GM10266 (cell line): ENCODE measurements around the gene RPL39L.

Experiments
- DNase-seq: peaks from one replicate; pipeline ENCODE4 v3.0.0; 2012; ENCODE audit errors: extremely low spot score
- TF ChIP-seq, protein P1 (sequence below): IDR thresholded peaks from 2 replicates; pipeline ENCODE4 v1.5.1; 2012; ENCODE audit warnings: mild to moderate bottlenecking, low read depth; ENCODE audit not compliant: control insufficient read depth, insufficient read depth; ENCODE audit errors: missing control alignments

The RPL39L gene

DNA sequence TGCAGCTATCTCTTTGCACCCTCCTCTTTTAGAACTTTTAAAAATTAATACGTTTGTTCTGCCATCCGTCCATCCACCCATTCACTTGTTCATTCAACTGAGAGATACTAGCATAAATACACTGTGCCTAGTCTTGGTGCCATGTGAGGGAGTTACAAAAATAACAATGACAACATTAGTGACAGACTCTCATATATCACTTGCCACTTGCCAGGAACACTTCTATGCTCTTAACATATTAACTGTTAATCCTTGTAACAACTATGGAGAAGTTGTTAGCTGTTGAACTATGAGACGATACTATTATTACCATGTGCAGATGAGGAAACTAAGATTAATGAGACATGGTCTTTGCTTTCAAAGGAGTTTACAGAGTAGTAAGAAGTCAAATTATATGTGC lies 33.6 kb downstream of the RPL39L start:
- DNase-seq = no peak
- TF ChIP-seq, protein P1, sequence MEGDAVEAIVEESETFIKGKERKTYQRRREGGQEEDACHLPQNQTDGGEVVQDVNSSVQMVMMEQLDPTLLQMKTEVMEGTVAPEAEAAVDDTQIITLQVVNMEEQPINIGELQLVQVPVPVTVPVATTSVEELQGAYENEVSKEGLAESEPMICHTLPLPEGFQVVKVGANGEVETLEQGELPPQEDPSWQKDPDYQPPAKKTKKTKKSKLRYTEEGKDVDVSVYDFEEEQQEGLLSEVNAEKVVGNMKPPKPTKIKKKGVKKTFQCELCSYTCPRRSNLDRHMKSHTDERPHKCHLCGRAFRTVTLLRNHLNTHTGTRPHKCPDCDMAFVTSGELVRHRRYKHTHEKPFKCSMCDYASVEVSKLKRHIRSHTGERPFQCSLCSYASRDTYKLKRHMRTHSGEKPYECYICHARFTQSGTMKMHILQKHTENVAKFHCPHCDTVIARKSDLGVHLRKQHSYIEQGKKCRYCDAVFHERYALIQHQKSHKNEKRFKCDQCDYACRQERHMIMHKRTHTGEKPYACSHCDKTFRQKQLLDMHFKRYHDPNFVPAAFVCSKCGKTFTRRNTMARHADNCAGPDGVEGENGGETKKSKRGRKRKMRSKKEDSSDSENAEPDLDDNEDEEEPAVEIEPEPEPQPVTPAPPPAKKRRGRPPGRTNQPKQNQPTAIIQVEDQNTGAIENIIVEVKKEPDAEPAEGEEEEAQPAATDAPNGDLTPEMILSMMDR = no peak

DNA sequence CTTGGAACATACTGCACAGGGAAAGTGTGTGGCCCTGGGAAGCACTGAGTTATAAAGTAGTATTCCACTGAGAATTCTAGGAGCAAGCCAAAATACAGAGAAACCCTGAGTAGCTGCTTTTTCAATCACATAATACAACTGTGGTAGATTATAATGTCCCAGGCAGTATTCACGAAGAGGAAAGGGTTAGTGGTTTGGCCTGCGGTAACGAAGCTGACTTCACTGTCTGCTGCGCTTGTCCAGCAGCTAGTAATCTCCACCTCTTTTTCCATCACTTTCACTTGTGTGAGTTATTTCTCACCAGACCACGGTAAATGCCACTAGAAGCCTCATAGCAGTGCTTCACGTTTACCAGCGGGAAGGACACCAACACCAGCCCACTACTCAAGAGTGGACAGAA lies 34.4 kb downstream of the RPL39L start:
- DNase-seq = no peak
- TF ChIP-seq, protein P1 = no peak

DNA sequence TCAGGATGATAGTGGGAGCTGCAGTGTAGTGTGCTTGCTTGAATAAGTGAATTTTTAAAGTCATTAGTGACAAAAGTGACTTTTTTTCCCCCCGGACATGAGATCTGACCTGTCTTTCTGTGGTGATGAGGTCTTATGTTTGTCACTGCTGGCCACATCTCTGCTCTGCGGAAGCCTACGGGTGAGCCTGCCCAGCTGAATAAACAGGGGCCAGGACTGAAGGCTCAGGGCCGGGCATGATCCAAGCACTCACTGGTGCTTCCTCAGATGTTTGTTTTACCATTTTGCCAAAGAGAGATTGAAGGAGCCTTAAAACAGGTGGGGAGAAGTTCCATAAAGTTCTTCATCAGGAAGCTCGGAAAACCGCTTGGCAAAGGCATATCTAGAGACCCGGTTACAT lies 35.0 kb downstream of the RPL39L start:
- TF ChIP-seq, protein P1 = no peak
- DNase-seq = no peak

DNA sequence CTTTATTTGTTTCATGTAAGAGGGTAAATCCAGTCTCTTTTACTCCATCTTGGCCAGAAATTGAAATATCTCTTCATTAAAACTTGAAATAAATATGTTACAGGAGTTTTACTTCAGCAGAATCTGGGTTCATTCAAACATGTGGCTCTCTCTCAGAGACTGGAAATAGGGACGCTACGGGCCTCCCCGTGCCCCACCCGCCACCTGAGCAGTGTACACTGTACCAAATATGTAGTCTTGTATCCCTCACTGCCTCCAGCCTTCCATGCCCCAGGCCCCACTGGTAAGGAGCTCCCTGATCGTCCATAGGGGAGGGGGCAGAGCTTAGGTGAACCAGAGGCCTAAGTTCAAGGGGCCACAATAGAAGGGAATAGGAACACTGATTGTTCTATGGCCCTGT lies 36.0 kb downstream of the RPL39L start:
- no peak for DNase-seq
- TF ChIP-seq, protein P1 = no peak

DNA sequence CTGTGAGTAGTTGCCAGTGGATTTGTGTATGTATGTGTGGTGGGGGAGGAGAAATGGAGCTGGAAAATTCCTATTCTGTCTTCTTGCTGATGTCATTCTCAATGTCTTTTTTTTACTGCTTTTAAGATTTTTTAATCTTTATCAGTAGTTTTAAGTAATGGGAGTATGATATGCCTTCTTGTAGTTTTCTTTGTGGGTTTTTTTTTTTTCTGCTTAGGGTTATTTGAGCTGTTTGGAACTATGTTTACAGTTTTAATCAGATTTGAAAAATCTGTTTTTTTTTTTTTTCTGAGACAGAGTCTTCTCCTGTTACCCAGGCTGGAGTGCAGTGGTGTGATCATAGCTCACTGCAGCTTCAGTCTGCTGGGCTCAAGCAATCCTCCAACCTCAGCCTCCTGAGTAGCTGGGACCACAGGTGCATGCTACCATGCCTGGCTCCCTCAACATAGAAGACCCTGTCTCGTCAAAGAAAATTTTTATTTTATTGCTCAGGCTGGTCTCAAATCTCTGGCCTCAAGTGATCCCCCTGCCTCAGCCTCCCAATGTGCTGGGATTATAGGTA lies 37.1 kb downstream of the RPL39L start:
- no peak for DNase-seq
- TF ChIP-seq, protein P1 = no peak

DNA sequence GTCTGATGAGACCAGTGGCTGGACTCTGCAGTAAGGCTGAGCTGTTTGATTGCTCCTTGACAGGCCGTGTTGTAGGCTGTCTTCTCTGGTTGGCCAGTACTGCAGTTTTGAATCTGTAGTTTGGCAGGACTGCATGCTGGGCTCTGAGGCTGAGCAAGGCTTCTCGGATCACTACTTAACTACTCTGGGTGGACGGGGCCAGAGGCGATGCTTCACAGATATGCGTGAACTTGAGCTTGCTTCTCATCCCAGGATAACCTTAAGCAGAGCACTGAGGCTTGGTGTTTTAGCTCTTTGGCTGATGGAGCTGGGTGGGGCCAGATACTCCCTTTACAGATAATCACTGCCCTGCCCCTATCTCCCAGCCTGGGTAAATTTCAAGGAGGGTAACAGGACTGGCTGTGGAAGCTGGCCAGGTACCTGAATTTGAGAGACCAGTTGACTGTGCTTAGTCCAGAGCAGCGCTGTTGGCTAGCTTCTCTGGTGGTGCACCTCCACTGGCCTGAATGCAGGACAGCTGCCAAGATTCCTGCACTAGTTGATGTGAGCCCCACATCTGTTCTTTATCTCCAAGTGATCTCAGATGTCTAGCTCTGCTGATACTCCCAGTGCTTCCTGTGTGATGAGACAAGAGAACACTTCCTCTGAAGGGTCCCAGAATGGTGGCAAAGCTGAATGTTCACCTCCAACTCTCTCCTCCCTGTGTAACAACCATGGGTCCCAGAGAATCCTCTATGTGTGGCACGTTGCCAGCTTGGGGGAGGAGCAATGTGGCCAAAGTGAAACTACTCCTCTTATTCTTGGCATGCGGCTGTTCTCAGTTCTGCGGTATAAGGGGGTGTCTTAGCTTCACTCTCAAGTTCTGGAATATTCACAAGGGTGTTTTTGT lies 37.9 kb downstream of the RPL39L start:
- no peak for DNase-seq
- TF ChIP-seq, protein P1 = no peak

DNA sequence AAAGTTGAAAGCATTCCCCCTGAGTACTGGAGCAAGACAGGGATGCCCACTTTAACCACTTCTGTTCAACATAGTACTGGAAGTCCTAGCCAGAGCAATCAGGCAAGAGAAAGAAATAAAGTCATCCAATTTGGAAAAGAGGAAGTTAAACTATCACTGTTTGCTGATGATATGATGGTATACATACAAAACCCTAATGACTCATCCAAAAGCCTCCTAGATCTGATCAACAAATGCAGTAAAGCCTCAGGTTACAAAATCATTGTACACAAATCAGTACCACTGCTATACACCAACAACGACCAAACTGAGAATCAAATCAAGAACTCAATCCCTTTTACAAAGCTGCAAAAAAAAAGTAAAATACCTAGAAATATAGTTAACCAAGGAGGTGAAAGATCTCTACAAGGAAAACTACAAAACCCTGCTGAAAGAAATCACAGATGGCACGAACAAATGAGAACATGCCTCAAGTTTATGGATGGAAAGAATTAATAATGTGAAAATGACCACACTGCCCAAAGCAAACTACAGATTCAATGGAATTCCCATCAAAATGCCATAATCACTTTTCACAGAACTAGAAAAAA lies 40.3 kb downstream of the RPL39L start:
- TF ChIP-seq, protein P1 = no peak
- no peak for DNase-seq
